ENCODE results near the gene ALAS1.

The ALAS1 gene

DNA sequence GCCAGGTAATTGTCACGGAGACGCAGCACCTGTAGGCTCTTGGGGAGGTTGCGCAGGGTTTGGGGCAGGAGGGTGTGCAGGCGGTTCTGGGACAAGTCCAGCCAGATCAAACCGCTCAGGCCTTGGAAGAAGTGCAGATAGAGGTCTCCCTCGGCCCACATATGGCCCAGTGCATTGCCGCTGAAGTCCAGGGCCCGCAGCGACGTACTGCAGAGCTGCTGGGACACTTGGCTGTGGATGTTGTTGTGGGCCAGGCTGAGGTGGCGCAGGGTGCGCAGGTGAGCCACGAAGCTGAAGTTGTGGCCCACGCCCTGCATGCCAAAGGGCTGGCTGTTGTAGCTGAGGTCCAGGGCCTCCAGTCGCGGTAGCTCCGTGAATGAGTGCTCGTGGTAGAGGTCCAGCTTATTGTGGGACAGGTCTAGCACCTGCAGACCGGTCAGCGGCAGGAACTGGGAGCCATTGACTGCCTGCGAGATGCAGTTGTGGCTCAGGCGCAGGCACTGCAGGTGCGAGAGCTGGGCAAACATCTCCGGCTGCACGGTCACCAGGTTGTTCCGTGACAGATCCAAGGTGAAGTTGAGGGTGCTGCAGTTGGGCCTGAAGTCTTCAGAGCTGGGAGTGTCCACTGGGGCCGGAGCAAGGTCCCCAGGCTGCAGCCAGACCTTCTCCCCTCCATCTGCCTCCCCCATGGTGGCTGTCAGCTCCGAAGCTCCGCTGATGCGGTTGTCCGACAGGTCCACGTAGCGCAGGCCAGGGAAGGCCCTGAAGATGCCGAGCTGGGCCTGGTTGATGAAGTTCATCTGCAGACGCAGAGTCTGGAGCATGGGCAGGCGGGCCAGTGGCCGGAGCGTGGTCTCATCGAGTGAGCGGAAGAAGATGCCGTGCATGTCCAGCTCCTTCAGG, 24.6 kb downstream of the ALAS1 start:
- DNase-seq = peak; percentile 13

GRCh38 chr3:52223449-52224408, 25.8 kb downstream of the ALAS1 start:
- peak; percentile 1 for DNase-seq

- peak; percentile 53 for DNase-seq
Observed at GRCh38 chr3:52225452-52226228, 27.7 kb downstream of the ALAS1 start, which contains the start of gene TLR9. Gene TLR9 (minus strand): TSS chr3:52225645. CDS start chr3:52225529, 116 bp downstream.

DNA sequence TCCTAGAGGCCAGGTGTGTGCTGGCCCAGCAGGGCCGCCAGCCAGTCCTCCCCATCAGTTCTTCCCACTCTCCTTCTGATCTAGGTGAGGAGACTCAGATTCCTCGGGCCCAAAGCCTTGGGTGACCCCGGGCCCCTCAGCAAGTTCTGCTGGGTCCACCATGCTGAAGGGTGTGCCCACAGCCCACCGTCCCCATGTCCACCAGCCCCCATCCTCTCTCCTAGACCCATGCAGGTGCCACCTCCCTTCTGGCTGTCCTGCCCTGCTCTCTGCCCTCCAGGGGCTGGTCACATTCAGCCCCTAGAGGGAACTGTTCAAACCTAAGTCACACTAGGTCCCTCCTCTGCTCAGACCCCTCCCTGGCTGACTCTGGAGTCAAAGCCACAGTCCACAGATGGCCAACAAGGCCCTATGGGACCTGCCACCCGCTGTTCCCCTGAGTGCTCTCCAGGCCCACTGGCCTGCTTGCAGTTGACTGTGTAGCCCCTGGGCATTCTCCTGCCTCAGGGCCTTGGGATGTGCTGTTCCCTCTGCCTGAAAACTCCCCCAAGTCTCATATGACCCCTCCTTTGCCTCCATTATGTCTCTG, 28.4 kb downstream of the ALAS1 start:
- DNase-seq = peak; percentile 2

DNA sequence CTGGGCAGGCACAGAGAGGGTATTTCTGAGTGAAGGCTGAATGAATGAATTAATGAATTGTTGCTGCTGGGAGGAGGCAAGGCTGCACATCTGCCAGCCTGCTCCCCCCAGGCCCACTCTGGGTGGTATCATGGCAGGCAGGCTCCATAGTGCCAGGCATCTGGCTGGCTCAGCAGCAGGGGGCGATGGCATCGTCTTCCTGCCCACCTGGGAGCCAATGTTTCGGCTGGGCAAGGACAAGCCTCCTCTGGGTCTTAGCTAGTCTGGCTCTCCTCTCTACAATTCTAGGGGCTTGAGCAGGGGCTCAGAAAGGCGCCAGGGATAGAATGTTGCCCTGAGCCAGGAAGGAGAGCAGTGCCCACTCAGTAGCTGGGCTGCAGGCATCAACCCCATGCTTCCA, 29.2 kb downstream of the ALAS1 start:
- DNase-seq = no peak

- no peak for DNase-seq
Observed at GRCh38 chr3:52227766-52228165, 29.8 kb downstream of the ALAS1 start.

GRCh38 chr3:52228266-52228665, 30.3 kb downstream of the ALAS1 start:
- no peak for DNase-seq

- DNase-seq = peak; percentile 1
Observed at GRCh38 chr3:52228751-52229291, 30.9 kb downstream of the ALAS1 start.

GRCh38 chr3:52229656-52230055, 31.7 kb downstream of the ALAS1 start:
- DNase-seq = no peak

DNA sequence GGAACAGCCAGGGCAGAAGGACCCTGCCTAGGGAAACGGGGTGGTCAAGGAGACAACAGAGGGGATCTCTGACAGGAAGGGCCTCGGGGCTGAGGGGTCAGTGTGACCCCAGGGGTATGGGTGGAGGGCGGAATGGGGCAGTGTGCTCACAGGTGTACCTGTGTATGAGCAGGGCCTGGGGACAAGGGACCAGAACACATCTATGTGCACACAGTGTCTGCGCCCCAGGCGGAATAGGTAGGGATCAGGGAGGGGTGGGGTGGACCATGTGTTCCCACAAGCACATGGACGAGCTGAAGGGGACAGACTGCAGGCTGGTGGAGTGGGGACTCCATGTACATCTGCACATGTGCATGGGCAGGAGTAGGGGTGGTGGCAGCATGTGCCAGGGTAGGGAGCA, 32.5 kb downstream of the ALAS1 start:
- DNase-seq = peak; percentile 1

- DNase-seq = no peak
Observed at GRCh38 chr3:52230889-52231499, 33.0 kb downstream of the ALAS1 start.

DNA sequence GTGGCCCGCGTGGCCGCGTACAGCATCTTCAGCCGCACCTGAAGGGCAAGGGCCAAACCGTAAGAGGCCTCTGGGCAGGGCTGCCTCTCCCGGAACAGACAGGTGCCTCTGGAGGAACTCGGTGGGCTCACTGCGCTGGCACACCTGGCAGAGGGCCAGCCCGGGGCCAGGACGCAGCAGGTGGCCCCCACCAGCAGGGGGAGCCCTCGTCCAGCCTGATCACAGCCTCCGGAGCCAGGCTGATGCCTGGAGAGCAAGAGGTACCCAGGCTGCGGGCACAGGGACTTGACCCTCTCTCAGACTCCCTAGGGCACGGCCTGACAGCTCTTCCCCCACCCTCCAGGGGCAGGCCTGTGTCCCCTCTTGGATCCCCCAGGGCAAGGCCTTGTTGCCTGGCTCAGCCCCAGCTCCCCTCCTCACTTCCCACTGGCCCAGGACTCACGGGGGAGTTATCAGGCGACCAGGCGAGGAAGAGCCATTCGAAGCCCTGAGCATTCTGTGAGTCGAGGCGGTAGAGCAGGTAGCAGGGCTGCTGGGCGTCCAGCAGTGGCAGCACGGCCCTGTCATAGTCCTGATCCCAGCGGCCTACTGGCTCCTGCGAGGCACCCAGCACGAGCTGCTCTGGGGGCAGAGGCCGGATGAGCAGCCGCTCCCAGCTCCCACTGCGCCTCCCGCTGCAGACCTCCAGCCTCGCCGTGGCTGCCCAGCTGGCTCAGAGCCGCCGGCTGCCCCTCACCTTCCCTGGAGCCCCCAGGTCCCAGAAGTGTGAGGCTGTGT, 33.7 kb downstream of the ALAS1 start:
- DNase-seq = peak; percentile 93

DNA sequence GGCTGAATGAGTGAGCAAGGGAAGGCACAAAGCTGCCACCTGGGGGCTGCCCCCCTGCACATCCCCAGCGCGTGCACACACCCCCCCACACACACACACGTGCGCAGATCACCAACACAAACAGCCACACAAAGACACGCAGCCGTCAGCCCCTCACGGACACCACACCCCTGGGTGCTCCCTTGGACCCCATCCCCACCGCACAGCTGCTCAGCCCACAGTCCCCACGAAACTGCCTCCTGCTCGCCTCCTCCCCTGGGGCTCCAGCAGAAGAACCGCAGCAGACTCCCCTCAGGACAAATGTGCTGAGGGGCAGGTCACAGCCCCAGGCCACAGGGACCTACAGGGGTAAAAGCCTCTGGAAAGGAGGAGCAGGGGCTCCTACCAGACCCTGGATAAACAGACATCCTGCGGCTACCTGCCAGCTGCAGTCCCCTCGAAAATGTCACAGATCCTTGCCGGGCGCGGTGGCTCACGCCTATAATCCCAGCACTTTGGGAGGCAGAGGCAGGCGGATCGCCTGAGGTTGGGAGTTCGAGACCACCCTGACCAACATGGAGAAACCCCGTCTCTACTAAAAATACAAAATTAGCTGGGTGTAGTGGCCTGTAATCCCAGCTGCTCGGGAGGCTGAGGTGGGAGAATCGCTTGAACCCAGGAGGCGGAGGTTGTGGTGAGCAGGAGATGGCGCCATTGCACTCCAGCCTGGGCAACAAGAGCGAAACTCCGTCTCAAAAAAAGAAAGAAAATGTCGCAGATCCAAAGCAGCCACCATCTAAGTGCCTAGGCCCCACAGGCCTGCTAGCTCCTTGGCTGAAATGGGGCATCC, 34.5 kb downstream of the ALAS1 start:
- DNase-seq = peak; percentile 56

GRCh38 chr3:52233108-52233591, 35.2 kb downstream of the ALAS1 start:
- DNase-seq = no peak

- no peak for DNase-seq
Observed at GRCh38 chr3:52233968-52234367, 36.0 kb downstream of the ALAS1 start.

- peak; percentile 1 for DNase-seq
Observed at GRCh38 chr3:52234516-52235447, 36.8 kb downstream of the ALAS1 start.

- no peak for DNase-seq
Observed at GRCh38 chr3:52236424-52236886, 38.5 kb downstream of the ALAS1 start.

- peak; percentile 1 for DNase-seq
Observed at GRCh38 chr3:52237006-52237656, 39.2 kb downstream of the ALAS1 start.
